Endodermal cell (in vitro differentiated cells): ENCODE data around the gene VGF. TPM values are rescaled to one million over a fixed set of nuclear protein-coding genes. Genes with fewer than 3 reads are reported as not detected.
"Not testable (repeated sequence)": the region's sequence is repeated elsewhere in the genome, so short reads cannot be mapped to it uniquely, and the experiment has no call there.

Source experiments
- DNase-seq: peaks from one replicate; pipeline ENCODE4 v3.0.0-alpha.2; 2017
- H3K27ac ChIP-seq: 2 replicates; pipeline ENCODE4 v1.5.1; 2013; ENCODE audit warnings: mild to moderate bottlenecking, low read depth, low read length, moderate library complexity
- H3K27me3 ChIP-seq: 2 replicates; pipeline ENCODE4 v1.6.1; 2013; ENCODE audit warnings: mild to moderate bottlenecking, low read length, moderate library complexity; ENCODE audit not compliant: insufficient read depth, control insufficient read depth, poor library complexity, severe bottlenecking
- H3K36me3 ChIP-seq: 2 replicates; pipeline ENCODE4 v1.7.0; 2013; ENCODE audit warnings: mild to moderate bottlenecking, low read length, moderate library complexity; ENCODE audit not compliant: control insufficient read depth, insufficient read depth
- H3K4me1 ChIP-seq: one replicate; pipeline ENCODE4 v1.7.0; 2013; ENCODE audit warnings: low read length; ENCODE audit not compliant: control insufficient read depth, insufficient read depth
- H3K4me3 ChIP-seq: 2 replicates; pipeline ENCODE4 v1.5.1; 2013; ENCODE audit warnings: mild to moderate bottlenecking, low read length, moderate library complexity
- H3K9ac ChIP-seq: 2 replicates; pipeline ENCODE4 v1.6.1; 2013; ENCODE audit warnings: mild to moderate bottlenecking, low read length, moderate library complexity; ENCODE audit not compliant: poor library complexity, severe bottlenecking; ENCODE audit errors: extremely low read depth
- H3K9me3 ChIP-seq: 2 replicates; pipeline ENCODE4 v1.6.1; 2013; ENCODE audit warnings: mild to moderate bottlenecking, low read length, moderate library complexity; ENCODE audit not compliant: control insufficient read depth
- H3K27ac Mint-ChIP-seq: 2 replicates; pipeline ENCODE4 v1.8.0; 2020; ENCODE audit warnings: mixed read lengths
- H3K27me3 Mint-ChIP-seq: 2 replicates; pipeline ENCODE4 v1.8.0; 2021; ENCODE audit warnings: mild to moderate bottlenecking, mixed read lengths; ENCODE audit not compliant: insufficient read depth
- H3K36me3 Mint-ChIP-seq: 2 replicates; pipeline ENCODE4 v1.8.0; 2020; ENCODE audit warnings: low read depth, mixed read lengths
- H3K4me1 Mint-ChIP-seq: 2 replicates; pipeline ENCODE4 v1.8.0; 2020; ENCODE audit warnings: mixed read lengths
- H3K4me3 Mint-ChIP-seq: 2 replicates; pipeline ENCODE4 v1.8.0; 2020; ENCODE audit warnings: mild to moderate bottlenecking, moderate library complexity, mixed read lengths
- H3K9me3 Mint-ChIP-seq: 2 replicates; pipeline ENCODE4 v1.8.0; 2020; ENCODE audit warnings: mild to moderate bottlenecking, mixed read lengths
- WGBS, 2 experiments: methylation state at CpG; one replicate each; pipeline versions ENCODE4 v1.1.5 to v1.1.7; 2013; ENCODE audit warnings: missing lambda C conversion rate in 2 of 2, mixed read lengths in 1 of 2; ENCODE audit not compliant: insufficient coverage in 1 of 2, insufficient read length in 1 of 2; 5-methylcytosine and 5-hydroxymethylcytosine counted together
- microRNA-seq: library from miRNA; unstranded; fragments of <30 nt; microRNA quantifications from one replicate; pipeline ENCODE4 v1.2.0, GENCODE V29; 2020; ENCODE audit warnings: borderline microRNAs expressed
- total RNA-seq, 2 donors: library from RNA; stranded (reverse); fragmentation: NEBNext Ultra II Directional in 1 of 2; extraction: Animal tissue kit (Norgen Biotek cat#: 25700) in 1 of 2; gene quantifications; 2 replicates in 1 of 2; 3 replicates in 1 of 2; pipeline ENCODE4 v1.2.1, GENCODE V29; 2021
- TF ChIP-seq, protein P1 (sequence below): fragments of 200-600 bp; sonication (generic); conservative IDR thresholded peaks from 2 replicates; pipeline ENCODE4 v1.5.0; 2021; ENCODE audit warnings: antibody characterized with exemption, mild to moderate bottlenecking

VGF gene
- total RNA-seq, 2 donors from 2014 or later: 2.8 TPM; not detected in 1

DNA sequence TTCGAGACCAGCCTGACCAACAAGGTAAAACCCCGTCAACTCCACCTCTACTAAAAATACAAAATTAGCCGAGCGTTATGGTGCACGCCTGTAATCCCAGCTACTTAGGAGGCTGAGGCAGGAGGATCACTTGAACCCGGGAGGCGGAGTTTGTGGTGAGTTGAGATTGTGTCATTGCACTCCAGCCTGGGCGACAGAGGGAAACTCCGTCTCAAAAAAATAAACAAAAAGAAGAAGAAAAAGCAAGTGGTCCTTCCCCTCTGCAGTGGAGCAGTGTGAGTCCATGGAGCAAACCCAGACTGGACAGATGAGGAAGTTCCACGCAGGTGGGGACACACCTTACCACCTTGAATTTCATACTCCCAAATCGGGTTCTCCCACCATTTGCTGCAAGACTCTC, 51.5 kb downstream of the VGF start:
- Mint-ChIP-seq H3K9me3 (no peaks in the 10 kb centered on the region), H3K4me1 (no peaks in the 10 kb centered on the region), H3K27me3 (peaks cover 2% of the 10 kb centered on the region), H3K4me3 (no peak overlapping the region), H3K36me3 (no peaks in the 10 kb centered on the region), H3K27ac (no peak overlapping the region)
- TF ChIP-seq, protein P1, sequence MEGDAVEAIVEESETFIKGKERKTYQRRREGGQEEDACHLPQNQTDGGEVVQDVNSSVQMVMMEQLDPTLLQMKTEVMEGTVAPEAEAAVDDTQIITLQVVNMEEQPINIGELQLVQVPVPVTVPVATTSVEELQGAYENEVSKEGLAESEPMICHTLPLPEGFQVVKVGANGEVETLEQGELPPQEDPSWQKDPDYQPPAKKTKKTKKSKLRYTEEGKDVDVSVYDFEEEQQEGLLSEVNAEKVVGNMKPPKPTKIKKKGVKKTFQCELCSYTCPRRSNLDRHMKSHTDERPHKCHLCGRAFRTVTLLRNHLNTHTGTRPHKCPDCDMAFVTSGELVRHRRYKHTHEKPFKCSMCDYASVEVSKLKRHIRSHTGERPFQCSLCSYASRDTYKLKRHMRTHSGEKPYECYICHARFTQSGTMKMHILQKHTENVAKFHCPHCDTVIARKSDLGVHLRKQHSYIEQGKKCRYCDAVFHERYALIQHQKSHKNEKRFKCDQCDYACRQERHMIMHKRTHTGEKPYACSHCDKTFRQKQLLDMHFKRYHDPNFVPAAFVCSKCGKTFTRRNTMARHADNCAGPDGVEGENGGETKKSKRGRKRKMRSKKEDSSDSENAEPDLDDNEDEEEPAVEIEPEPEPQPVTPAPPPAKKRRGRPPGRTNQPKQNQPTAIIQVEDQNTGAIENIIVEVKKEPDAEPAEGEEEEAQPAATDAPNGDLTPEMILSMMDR: no peak
- H3K4me1 ChIP-seq: no peaks in the 10 kb centered on the region
- no peak for DNase-seq
- no peak overlapping the region for H3K9ac ChIP-seq
- no peak overlapping the region for H3K27ac ChIP-seq
- H3K9me3 ChIP-seq: no peaks in the 10 kb centered on the region
- no peak overlapping the region for H3K4me3 ChIP-seq
- no peaks in the 10 kb centered on the region for H3K36me3 ChIP-seq
- H3K27me3 ChIP-seq: no peaks in the 10 kb centered on the region
- WGBS, 2 experiments: 88 to 96% methylated on average over 11 of the region's 11 CpGs

DNA sequence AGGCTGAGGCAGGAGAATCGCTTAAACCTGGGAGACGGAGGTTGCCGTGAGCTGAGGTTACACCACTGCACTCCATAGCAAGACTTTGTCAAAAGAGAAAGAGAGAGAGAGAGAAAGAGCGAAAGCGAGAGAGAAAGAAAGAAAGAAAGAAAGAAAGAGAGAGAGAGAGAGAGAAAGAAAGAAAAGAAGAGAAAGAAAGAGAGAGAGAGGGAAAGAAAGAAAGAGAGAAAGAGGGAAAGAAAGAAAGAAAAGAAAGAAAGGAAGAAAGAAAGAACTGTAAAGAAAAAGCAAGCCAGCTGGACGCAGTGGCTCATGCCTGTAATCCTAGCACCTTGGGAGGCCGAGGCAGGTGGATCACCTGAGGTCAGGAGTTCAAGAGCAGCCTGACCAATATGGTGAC, 52.2 kb downstream of the VGF start:
- H3K9me3 ChIP-seq, H3K27ac Mint-ChIP-seq, H3K4me3 ChIP-seq, H3K27ac ChIP-seq, H3K4me3 Mint-ChIP-seq, H3K27me3 Mint-ChIP-seq, H3K36me3 Mint-ChIP-seq, H3K9me3 Mint-ChIP-seq, DNase-seq, H3K36me3 ChIP-seq, H3K4me1 ChIP-seq, H3K4me1 Mint-ChIP-seq, H3K27me3 ChIP-seq, H3K9ac ChIP-seq: not testable (repeated sequence)
- WGBS, 2 experiments: 90 to 93% methylated on average over 4 to 7 of the region's 7 CpGs

Small RNA genes lying within 50 kb of the gene (microRNA-seq; reads per million reads assigned to microRNA genes)
- not detected for gene MIR4653

Other genes with a start within 250 kb of the VGF start
- 10 to 100 TPM in 1 of 2 donors, 1 to 10 TPM in 1; 7.7 to 24.1 TPM for gene MUC3A, start 216.0 kb downstream of the VGF start, total RNA-seq
- 1 to 10 TPM; 2.9 to 3.3 TPM for gene MUC12, start 196.0 kb downstream of the VGF start, total RNA-seq
- gene MUC17, start 145.5 kb downstream of the VGF start, total RNA-seq: not detected
- gene TRIM56, start 80.1 kb downstream of the VGF start, total RNA-seq: 10 to 100 TPM; 16.5 to 23.0 TPM
- 1 to 10 TPM in 1 of 2 donors, under 1 TPM in 1; 0.89 to 4.9 TPM for gene SERPINE1, start 38.5 kb downstream of the VGF start, total RNA-seq
- 10 to 100 TPM; 43.8 to 50.2 TPM for gene AP1S1, start 11.1 kb downstream of the VGF start, total RNA-seq
- gene NAT16, start 14.7 kb upstream of the VGF start, total RNA-seq: under 1 TPM; 0.15 to 0.20 TPM
- 1 to 10 TPM in 1 of 2 donors, not detected in 1; 1.3 TPM for gene MOGAT3, start 35.5 kb upstream of the VGF start, total RNA-seq
- gene PLOD3, start 52.0 kb upstream of the VGF start, total RNA-seq: 10 to 100 TPM; 53.9 to 65.5 TPM
- 10 to 100 TPM; 56.5 to 61.7 TPM for gene ZNHIT1, start 52.6 kb upstream of the VGF start, total RNA-seq
- 1 to 10 TPM; 6.0 to 7.1 TPM for gene CLDN15, start 72.2 kb upstream of the VGF start, total RNA-seq
- gene FIS1, start 79.5 kb upstream of the VGF start, total RNA-seq: 100 to 1,000 TPM in 1 of 2 donors, 10 to 100 TPM in 1; 99.9 to 102 TPM
- 10 to 100 TPM; 39.0 to 44.0 TPM for gene IFT22, start 156.2 kb upstream of the VGF start, total RNA-seq
- 10 to 100 TPM; 41.2 to 47.0 TPM for gene COL26A1, start 197.3 kb upstream of the VGF start, total RNA-seq